ENCODE measurements around the gene DACH1. TPM values are rescaled to one million over a fixed set of nuclear protein-coding genes. Genes with fewer than 3 reads are reported as not detected.

DACH1 gene
- under 0.01 TPM in 1 of 2 replicates, not detected in the other for total RNA-seq

GRCh38 chr13:71867131-71867814 lies at the start of gene DACH1:
Gene DACH1 (minus strand): TSS chr13:71867204.

Data from myometrial cell (primary cell).